Hindlimb muscle (tissue), 1 donor: ENCODE data around the gene HNRNPAB. TPM values are rescaled to one million over a fixed set of nuclear protein-coding genes. Genes with fewer than 3 reads are reported as not detected.
"Not testable (repeated sequence)": the region's sequence is repeated elsewhere in the genome, so short reads cannot be mapped to it uniquely, and the experiment has no call there.

Source experiments
- DNase-seq: peaks from one replicate; pipeline ENCODE4 v3.0.0-alpha.2; 2013
- polyA plus RNA-seq: library from polyadenylated mRNA; unstranded; fragments of 120-200 nt; gene quantifications from one replicate; pipeline ENCODE4 v1.2.1, GENCODE V29; 2013; ENCODE audit not compliant: insufficient read length

HNRNPAB gene
- polyA plus RNA-seq, 1 donor, result 84.8 TPM

DNA sequence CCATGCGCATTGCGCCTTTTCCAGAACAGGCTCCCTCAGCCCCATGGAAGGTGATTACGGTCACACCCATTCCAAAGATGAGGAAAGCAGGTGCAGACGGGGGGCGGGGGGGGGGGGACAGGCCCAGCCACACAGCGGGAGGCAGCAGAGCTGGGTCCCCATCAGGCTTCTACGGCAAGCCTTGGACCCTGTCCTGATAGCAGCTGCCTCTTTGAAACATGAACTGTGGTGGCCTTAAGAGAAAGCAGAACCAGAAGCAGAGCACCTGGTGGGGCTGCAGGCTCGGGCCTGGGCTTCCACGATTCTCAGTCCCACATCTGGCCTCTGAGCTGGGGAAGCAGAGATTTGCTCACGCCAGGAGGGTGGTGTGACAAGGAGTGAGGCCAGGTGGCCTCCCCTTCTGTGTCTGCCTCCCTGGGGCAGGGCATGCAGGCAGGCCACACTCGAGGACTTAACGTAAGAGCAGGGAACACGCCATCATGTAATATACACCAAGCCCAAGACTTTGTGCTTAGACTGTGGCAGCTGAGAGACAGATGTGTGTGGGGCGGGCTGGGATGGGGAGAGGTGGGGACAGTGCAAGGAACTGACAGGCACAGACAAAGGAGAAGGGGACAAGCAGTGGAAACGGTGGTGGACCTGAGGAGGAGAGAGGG is 42.4 kb downstream of the HNRNPAB start:
- no peak for DNase-seq

DNA sequence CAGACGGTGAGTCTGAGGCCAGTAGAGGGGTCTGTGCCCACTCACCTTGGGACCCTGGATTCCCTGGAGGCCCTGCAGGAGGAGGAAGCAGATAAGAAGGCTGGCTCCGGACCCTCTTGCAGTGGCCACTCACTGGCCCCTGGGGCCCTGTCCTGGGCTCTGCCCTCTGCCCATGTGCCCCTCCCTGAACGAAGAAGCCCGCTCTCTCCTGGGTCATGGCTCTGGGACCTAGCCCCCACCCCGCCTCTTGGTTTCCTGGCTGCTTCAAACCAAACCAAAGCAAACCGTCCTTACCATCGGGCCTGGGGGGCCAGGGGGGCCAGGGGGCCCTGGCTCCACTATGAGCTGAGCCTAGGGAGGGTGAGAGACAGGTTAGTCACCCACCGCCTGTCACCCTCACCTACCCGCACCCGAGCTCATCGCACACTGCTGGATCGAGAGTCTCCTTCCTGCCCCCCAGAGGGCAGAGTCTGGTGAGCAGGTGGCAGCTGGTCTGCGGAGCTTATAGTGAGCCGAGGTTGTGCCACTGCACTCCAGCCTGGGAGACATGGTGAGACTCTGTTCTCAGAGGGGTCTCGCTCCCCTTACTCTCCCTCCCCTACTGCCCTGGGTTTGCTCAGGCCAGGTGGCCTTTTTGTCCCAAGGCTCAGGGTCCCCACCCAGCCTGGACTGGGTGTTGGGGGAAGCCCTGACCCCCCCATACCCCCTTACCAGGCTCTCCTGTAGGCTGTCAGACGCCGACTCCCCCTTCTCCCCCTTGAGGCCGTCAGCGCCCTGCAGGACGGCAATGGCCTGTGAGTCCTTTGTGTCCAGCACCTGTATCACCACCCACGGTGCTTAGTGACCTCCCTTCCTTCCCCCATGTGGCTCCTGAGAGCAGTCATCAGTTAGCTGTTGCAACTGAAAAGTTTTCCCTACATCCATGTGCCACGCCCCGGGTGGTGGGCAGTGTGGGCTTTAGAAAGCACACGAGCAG is 43.4 kb downstream of the HNRNPAB start:
- no peak for DNase-seq

DNA sequence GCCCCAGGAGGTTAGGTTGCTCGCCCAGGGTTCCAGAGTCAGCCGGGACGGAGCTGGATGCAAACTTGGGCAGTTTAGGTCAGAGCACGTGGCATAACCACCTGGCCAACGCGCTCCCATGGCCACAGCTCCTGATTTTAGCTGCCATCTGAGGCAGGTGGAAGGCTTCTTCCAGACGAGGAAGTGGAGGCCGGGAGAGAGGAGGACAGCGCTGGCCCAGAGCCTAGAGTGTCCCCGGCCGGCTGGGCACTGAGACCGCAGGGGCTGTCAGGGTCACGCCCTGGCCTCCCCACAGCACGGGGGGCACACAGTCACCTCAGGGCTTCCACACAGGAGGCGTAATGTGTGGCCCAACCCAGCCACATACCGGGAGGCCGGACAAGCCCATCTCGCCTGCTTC is 44.4 kb downstream of the HNRNPAB start:
- DNase-seq, result no peak

DNA sequence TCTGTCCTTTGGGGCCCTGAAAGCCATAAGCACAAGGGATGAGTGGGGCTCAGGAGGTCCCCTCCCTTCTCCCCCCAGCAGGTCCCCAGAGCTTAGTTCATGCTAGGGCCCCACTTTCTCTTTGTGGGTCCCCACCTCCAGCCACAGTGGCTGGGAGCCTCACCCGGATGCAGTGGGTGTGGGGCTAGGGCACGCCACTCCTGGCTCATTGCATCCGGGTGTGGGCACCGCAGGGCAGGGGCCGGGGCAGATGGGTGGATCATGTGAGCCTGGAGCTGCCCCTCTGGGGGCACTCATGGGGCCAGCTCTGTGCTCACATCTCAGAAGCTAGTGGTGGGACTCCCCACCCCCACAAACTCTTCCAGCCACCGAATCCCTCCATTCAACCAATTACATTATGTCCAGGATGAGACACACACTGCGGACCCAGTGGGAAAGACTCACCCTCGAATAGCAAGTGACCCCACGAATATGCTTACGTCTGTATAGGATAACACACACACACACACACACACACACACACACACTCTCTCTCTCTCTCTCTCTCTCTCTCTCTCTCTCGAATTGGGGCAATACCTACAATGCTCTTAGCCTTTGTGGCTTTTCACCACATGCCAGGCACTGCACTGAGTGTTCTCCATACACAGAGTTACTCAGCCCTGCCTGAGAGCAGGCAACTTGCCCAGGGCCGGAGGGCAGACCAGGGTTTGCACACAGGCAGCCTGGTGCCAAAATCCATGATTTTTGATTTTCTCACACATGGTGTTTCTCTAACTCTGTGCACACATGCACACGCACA is 45.1 kb downstream of the HNRNPAB start:
- no peak for DNase-seq

DNA sequence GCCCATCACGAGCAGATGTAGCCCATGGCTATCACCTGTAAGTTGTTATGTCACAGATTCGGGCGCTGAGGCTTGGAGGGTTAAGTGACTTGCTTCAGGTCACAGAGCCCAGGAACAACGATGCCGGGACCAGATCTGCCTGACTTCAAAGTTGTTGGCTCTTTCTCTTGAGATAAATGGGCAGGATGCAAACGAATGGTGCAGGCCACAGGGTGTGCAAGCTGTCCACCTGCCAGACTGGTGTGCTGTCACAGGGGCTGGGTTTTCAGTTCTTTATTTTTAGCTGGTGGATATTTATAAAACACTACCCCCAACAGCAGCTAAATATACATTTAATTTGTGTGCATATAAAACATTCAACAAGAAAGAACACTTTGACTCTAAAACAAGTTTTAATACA is 45.9 kb downstream of the HNRNPAB start:
- no peak for DNase-seq

DNA sequence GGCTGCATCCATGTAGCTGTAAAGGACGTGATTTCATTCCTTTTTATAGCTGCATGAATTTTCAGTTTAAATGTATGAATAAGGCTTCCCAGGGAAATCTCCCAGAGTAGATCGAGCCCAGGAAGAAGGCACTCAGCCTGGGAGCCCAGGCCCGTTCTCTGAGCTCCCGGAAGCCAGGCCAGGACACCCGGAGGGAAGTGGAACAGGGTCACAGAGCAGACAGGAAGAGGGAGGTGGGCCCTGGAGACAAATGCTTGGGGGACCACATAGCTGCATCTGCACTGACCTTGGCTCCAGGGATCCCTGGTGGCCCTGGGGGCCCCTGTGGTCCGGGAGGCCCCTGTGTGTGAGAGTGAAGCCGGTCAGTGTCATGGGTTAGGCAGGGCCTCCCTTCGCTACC is 47.9 kb downstream of the HNRNPAB start:
- no peak for DNase-seq

DNA sequence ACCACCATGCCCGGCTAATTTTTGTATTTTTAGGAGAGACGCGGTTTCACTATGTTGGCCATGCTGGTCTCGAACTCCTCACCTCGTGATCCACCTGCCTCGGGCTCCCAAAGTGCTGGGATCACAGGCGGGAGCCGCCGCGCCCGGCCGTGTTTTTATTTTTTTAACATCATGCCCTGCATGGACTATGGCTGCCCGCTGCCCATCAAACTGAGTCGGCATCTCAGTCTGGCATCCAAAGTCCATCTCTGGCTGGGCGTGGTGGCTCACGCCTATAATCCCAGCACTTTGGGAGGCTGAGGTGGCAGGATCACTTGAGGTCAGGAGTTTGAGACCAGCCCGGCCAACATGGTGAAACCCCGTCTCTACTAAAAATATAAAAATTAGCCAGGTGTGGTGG is 49.3 kb downstream of the HNRNPAB start:
- DNase-seq, result not testable (repeated sequence)

DNA sequence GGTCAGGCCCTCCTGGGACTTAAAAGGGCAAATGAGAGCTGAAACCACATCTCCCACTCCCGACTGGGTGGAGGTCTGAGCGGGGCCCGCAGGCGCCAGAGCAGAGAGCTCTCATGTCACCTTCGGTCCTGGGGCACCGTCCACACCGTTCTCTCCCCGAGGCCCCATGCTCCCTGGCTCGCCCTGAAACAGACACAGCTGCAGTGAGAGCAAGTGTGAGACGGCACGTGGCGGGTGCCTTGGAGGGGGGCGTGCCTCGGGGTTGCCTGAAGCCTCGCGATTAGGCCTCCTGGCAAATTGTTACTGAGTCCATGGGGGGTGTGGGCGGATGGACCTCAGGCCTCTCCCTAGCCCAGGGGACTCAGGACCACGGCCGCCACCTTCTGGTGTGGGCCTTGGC is 52.4 kb downstream of the HNRNPAB start:
- DNase-seq, result no peak

DNA sequence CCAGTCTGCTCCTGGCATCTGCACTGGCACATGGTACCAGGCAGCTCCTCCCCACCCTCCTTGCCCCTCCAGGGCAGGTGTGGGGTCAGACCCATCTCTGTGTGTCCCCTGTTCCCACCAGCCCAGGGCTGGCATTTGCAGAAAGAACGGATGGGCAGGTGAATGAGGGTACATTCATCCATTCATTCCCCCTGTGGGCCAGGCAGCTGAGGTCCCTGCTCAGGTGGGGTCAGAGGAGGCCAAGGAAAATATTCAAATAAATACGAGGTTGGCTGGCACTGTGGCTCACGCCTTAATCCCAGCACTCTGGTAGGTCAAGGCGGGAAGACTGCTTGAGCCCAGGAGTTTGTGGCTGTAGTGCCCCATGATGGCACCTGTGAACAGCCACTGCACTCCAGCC is 53.3 kb downstream of the HNRNPAB start:
- no peak for DNase-seq

DNA sequence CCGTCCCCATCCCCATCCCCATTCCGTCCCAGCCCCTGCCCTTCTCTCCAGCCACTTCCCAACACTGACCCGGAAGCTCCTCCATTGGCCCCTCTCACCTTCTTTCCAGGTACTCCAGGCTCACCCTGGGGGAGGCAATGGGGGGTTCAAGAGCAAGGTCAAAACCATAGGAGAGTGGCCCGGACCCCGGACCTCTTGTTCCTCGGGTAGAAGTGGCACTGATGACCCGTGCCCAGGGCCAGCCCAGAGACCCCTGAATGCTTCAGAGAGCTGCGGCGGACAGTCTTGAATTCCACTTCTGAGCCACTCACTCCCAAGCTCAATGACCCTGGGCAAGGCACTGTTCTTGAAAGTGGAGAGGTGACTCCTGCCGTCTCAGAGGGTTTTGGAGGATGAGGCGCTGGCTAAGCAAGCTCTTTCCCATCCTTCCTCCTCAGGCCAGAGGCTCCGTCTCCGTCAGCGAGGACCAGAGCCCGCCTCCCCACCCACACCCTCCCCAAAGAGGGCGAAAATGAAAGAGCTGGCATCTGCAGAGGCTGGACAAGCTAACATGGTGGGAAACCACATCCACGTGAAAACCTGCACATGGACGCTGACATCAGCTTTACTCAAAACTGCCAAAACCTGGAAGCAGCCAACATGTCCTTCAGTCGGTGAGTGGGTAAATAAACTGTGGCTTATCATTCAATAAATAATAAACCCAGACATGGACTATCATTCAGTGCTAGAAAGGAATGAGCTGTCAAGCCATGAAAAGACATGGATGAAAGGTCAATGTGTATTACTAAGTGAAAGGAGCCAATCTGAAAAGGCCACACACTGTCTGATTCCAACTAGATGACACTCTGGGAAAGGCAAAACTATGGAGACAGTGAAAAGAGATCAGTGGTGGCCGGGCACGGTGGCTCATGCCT is 55.5 kb downstream of the HNRNPAB start:
- no peak for DNase-seq

Other genes with a start within 250 kb of the HNRNPAB start
- not detected for gene PROP1, start 208.3 kb upstream of the HNRNPAB start, polyA plus RNA-seq
- gene N4BP3, start 91.0 kb upstream of the HNRNPAB start, polyA plus RNA-seq, result 31.8 TPM
- 38.8 TPM for gene RMND5B, start 73.5 kb upstream of the HNRNPAB start, polyA plus RNA-seq
- gene NHP2, start 50.6 kb upstream of the HNRNPAB start, polyA plus RNA-seq, result 115 TPM
- not detected for gene GMCL2, start 17.2 kb upstream of the HNRNPAB start, polyA plus RNA-seq
- gene PHYKPL, start 28.3 kb downstream of the HNRNPAB start, polyA plus RNA-seq, result 78.4 TPM